ENCODE results near the gene C14orf39. TPM values are rescaled to one million over a fixed set of nuclear protein-coding genes. Genes with fewer than 3 reads are reported as not detected.
A peak's percentile ranks its signal among the peaks of the same experiment; 100 is the strongest.

C14orf39 gene
- total RNA-seq: 0.29 and 0.72 TPM in 2 replicates

DNA sequence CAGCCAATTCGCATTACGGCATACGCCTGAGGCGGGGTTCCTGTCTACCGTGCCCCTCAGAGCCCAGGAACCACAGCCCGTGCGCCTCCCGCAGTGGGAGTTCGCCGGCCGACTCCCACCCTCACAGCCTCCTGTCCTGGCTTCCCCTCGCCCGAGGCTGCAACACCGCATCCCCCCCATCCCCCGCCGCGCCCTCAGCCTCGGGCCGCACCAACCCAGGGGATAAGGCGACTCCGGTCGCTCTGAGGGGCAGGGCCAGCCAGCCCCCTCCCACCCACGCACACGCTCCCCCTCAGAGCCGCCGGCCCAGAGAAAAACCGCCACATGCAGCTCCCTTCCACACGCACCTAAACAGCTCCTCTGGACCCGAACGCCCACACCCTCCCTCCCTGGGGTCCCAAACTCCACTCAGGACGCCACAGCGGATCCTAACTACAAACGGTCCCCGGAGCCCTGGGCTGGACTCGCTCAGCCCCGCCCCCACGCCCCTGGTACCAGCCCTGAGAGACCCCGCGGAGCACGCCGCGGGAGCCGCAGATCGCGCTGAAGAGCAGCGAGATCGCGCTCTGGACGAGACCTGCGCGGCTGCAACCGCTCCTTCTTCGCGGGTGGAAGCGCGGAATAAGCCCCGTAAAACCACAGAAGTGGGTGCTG lies at the start of gene C14orf39:
Gene C14orf39 (minus strand): TSS at position 466 of the 654 bp plus-strand sequence. CDS start 985 bp downstream, outside the sequence.
- peak within 1 kb of the TSS; percentile 78 for H3K4me2 ChIP-seq (ENCODE audit: insufficient read depth, low read length)
- no peaks in the 10 kb centered on the region for H4K20me1 ChIP-seq (ENCODE audit: insufficient read depth, low read length)
- DNase-seq (ENCODE audit: insufficient read length, low spot score, missing footprints): peak; percentile 79
- no peaks in the 10 kb centered on the region for H3K9me3 ChIP-seq (ENCODE audit: low read depth, low read length)
- no peaks in the 10 kb centered on the region for H3K36me3 ChIP-seq (ENCODE audit: insufficient read depth, low read length)
- H3K4me3 ChIP-seq (ENCODE audit: insufficient read depth, low read length): peak within 1 kb of the TSS; percentile 66
- no peak within 1 kb of the TSS for H3K27ac ChIP-seq (ENCODE audit: low read depth, low read length)
- peak within 1 kb of the TSS; percentile 80 for H2AFZ ChIP-seq (ENCODE audit: low read length)
- peaks cover 36% of the 10 kb centered on the region for H3K27me3 ChIP-seq (ENCODE audit: insufficient read depth, low read length)
- no peak for TF ChIP-seq CTCF (IDR thresholded peaks at IDR 0.05; ENCODE audit: extremely low read depth, low read depth, low read length)
- H3K4me1 ChIP-seq (ENCODE audit: insufficient read depth, low read length): peaks cover 3% of the 10 kb centered on the region
- no peaks in the 10 kb centered on the region for H3K79me2 ChIP-seq (ENCODE audit: insufficient read depth, low read length)

DNA sequence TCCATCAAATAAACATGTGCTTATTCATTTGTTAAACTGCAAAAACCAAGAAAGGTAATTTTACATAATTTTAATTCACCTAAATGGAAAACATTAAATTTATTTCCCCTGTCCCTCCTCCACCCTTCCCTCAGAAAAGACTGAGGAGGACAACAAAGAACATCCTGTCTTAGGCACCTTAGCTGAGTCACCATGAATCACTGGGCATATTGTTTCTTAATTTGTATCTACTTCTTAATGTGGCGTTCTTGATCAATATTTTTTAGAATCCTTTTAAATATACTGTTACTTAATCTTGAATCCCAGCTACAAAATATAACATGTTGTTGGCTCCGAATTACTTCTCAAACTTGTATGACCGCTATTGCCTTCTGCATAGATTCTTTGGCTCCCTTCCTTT lies 46.6 kb upstream of the C14orf39 start:
- H3K79me2 ChIP-seq (ENCODE audit: insufficient read depth, low read length): no peaks in the 10 kb centered on the region
- no peaks in the 10 kb centered on the region for H3K9me3 ChIP-seq (ENCODE audit: low read depth, low read length)
- no peak overlapping the region for H3K4me3 ChIP-seq (ENCODE audit: insufficient read depth, low read length)
- no peaks in the 10 kb centered on the region for H3K4me1 ChIP-seq (ENCODE audit: insufficient read depth, low read length)
- H3K4me2 ChIP-seq (ENCODE audit: insufficient read depth, low read length): no peak overlapping the region
- no peak for TF ChIP-seq CTCF (IDR thresholded peaks at IDR 0.05; ENCODE audit: extremely low read depth, low read depth, low read length)
- no peak overlapping the region for H2AFZ ChIP-seq (ENCODE audit: low read length)
- no peak overlapping the region for H3K27ac ChIP-seq (ENCODE audit: low read depth, low read length)
- H4K20me1 ChIP-seq (ENCODE audit: insufficient read depth, low read length): no peaks in the 10 kb centered on the region
- no peak for DNase-seq (ENCODE audit: insufficient read length, low spot score, missing footprints)
- no peaks in the 10 kb centered on the region for H3K27me3 ChIP-seq (ENCODE audit: insufficient read depth, low read length)
- H3K36me3 ChIP-seq (ENCODE audit: insufficient read depth, low read length): no peaks in the 10 kb centered on the region

DNA sequence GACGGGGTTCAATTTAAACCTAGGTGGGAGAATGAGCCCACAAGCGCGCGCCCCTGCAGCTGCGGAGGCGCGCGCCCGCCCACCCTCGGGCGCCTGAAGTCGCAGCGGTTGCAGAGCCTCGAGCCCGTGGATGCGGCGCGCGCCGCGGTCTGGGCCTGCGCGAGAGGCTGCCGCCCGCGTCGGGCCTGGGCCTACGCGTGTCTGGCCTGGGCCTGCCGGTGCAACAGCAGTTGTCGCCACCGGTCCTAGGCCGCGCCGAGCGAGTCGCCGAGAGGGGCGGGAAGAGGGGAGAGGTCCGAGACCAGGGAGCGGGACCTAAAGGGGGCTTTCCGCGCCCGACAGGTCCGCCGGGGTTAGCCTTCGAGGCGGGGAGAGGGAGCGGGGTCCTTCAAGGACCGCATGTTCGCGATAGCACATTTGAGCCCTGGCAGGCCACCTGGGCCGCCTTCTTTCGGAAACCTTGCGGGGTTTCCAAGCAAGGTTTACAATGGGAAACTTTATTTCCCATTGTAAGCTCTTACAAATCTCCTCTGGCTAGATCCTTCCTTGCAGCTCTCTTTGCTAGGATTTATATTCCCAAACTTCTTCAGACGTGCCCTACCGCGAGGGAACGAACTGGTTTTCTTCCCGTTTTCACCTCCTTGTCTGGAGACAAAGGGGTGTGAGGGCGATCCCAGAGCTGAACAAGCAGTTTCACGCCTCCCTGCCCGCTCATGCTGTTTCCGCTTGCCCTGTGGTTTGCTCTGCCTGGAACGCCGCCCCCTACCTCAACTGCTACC lies 29.8 kb upstream of the C14orf39 start:
- Histone ChIP-seq H3K27ac (ENCODE audit: low read depth, low read length) (no peak overlapping the region), H4K20me1 (ENCODE audit: insufficient read depth, low read length) (no peaks in the 10 kb centered on the region), H3K36me3 (ENCODE audit: insufficient read depth, low read length) (no peaks in the 10 kb centered on the region), H2AFZ (ENCODE audit: low read length) (no peak overlapping the region), H3K9me3 (ENCODE audit: low read depth, low read length) (no peaks in the 10 kb centered on the region), H3K4me2 (ENCODE audit: insufficient read depth, low read length) (no peak overlapping the region), H3K27me3 (ENCODE audit: insufficient read depth, low read length) (peaks cover 57% of the 10 kb centered on the region), H3K4me3 (ENCODE audit: insufficient read depth, low read length) (no peak overlapping the region), H3K79me2 (ENCODE audit: insufficient read depth, low read length) (no peaks in the 10 kb centered on the region), H3K4me1 (ENCODE audit: insufficient read depth, low read length) (peaks cover 2% of the 10 kb centered on the region)
- TF ChIP-seq CTCF (IDR thresholded peaks at IDR 0.05; ENCODE audit: extremely low read depth, low read depth, low read length): no peak
- no peak for DNase-seq (ENCODE audit: insufficient read length, low spot score, missing footprints)
